ENCODE measurements around the gene RBP7.
A peak's percentile ranks its signal among the peaks of the same experiment; 100 is the strongest.

The RBP7 gene

GRCh38 chr1:10031461-10031860 lies 34.4 kb downstream of the RBP7 start:
- TF ChIP-seq CTCF (IDR thresholded peaks at IDR 0.05; ENCODE audit: insufficient read depth, low read depth, low read length, missing control alignments), result no peak
- no peak for DNase-seq (ENCODE audit: low read depth)
- no peak overlapping the region for H3K4me3 ChIP-seq (ENCODE audit: low read depth, low read length)

GRCh38 chr1:10032590-10033358 lies 35.7 kb downstream of the RBP7 start, which contains the start of gene UBE4B:
TSS of gene UBE4B (plus strand) at chr1:10032958. CDS start at chr1:10033671, 713 bp downstream.
- TF ChIP-seq CTCF (IDR thresholded peaks at IDR 0.05; ENCODE audit: insufficient read depth, low read depth, low read length, missing control alignments), result peak; percentile 89
- peak within 1 kb of the TSS; percentile 94 for H3K4me3 ChIP-seq (ENCODE audit: low read depth, low read length)
- peak; percentile 99 for DNase-seq (ENCODE audit: low read depth)

GRCh38 chr1:10033359-10033845 lies 36.4 kb downstream of the RBP7 start:
- peak overlapping the region; percentile 94 for H3K4me3 ChIP-seq (ENCODE audit: low read depth, low read length)
- peak; percentile 24 for DNase-seq (ENCODE audit: low read depth)
- TF ChIP-seq CTCF (IDR thresholded peaks at IDR 0.05; ENCODE audit: insufficient read depth, low read depth, low read length, missing control alignments), result no peak

GRCh38 chr1:10042746-10043145 lies 45.7 kb downstream of the RBP7 start:
- no peak for TF ChIP-seq CTCF (IDR thresholded peaks at IDR 0.05; ENCODE audit: insufficient read depth, low read depth, low read length, missing control alignments)
- no peak overlapping the region for H3K4me3 ChIP-seq (ENCODE audit: low read depth, low read length)
- no peak for DNase-seq (ENCODE audit: low read depth)

GRCh38 chr1:10045480-10046355 lies 48.7 kb downstream of the RBP7 start:
- TF ChIP-seq CTCF (IDR thresholded peaks at IDR 0.05; ENCODE audit: insufficient read depth, low read depth, low read length, missing control alignments), result no peak
- H3K4me3 ChIP-seq (ENCODE audit: low read depth, low read length), result no peak overlapping the region
- no peak for DNase-seq (ENCODE audit: low read depth)

GRCh38 chr1:10046356-10047085 lies 49.5 kb downstream of the RBP7 start:
- DNase-seq (ENCODE audit: low read depth), result no peak
- no peak overlapping the region for H3K4me3 ChIP-seq (ENCODE audit: low read depth, low read length)
- no peak for TF ChIP-seq CTCF (IDR thresholded peaks at IDR 0.05; ENCODE audit: insufficient read depth, low read depth, low read length, missing control alignments)

Measured in GM12865 (cell line).